Motor neuron (in vitro differentiated cells): Measurements from ENCODE around the gene ZNF438. TPM values are rescaled to one million over a fixed set of nuclear protein-coding genes. Genes with fewer than 3 reads are reported as not detected.
"Not testable (repeated sequence)": the region's sequence is repeated elsewhere in the genome, so short reads cannot be mapped to it uniquely, and the experiment has no call there.

Experiments
- ATAC-seq, 8 experiments: fragments of 200-7000 bp; cut with Tn5 transposase; replicated peaks in 6 of 8; 2 replicates each; pipeline ENCODE4 v1.8.0; 2021; ENCODE audit warnings: mild to moderate bottlenecking in 8 of 8, moderate library complexity in 8 of 8
- H3K27ac ChIP-seq, 2 donors: fragments of 250-450 bp; sonication (Bioruptor Pico); 2 replicates each; pipeline ENCODE4 v1.9.0; 2021; ENCODE audit warnings: antibody characterized with exemption in 2 of 2, mild to moderate bottlenecking in 2 of 2, moderate library complexity in 1 of 2
- H3K4me1 ChIP-seq, 2 donors: fragments of 250-450 bp; sonication (Bioruptor Pico); replicated peaks in 1 of 2; 2 replicates each; pipeline ENCODE4 v1.6.1; 2021; ENCODE audit warnings: antibody characterized with exemption in 2 of 2, mild to moderate bottlenecking in 2 of 2, moderate library complexity in 1 of 2
- H3K4me3 ChIP-seq, 5 donors: fragments of 250-450 bp; sonication (Bioruptor Pico); 2 replicates each; pipeline ENCODE4 v1.9.0; 2021; ENCODE audit warnings: antibody characterized with exemption in 5 of 5, mild to moderate bottlenecking in 5 of 5, moderate library complexity in 4 of 5
- WGBS, 10 experiments: fragments of 450-650 bp; shearing (Covaris generic); methylation state at CpG; one replicate each; pipeline ENCODE4 v1.0.0; 2022; 5-methylcytosine and 5-hydroxymethylcytosine counted together
- in situ Hi-C, 9 experiments: fragments of 400-800 bp; cut with MboI; loops; one replicate each; pipeline ENCODE4 v1.15.0; 2021; ENCODE audit warnings: low sequenced_read_pairs in 9 of 9, low pct_unique_long_range_greater_than_20kb in 2 of 9; ENCODE audit not compliant: unreplicated experiment in 9 of 9
- total RNA-seq, 8 experiments: library from RNA; unstranded; fragments of 300-600 nt; gene quantifications; 2 replicates each; pipeline versions ENCODE4 v1.2.3 to v1.2.4, GENCODE V29; 2022

Gene ZNF438
- total RNA-seq, 8 experiments from 2014 or later, result 2.1 to 5.3 (median 3.8) TPM

DNA sequence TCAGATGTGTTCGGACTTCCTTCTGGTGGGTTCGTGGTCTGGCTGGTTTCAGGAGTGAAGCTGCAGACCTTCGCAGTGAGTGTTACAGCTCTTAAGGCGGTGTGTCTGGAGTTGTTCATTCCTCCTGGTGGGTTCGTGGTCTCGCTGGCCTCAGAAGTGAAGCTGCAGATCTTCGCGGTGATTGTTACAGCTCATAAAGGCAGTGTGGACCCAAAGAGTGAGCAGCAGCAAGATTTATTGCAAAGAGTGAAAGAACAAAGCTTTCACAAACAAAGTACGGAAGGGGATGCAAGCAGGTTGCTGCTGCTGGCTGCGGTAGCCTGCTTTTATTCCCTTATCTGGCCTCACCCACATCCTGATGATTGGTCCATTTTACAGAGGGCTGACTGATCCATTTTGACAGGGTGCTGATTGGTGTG is 102.3 kb downstream of the ZNF438 start:
- in situ Hi-C loops, ATAC-seq, H3K27ac ChIP-seq, H3K4me1 ChIP-seq, H3K4me3 ChIP-seq: not testable (repeated sequence)
- WGBS, 10 experiments, result 83 to 100% (median 97%) methylated on average over 1 to 10 of the region's 10 CpGs; no CpG with 5 or more reads in 6 of the 10 experiments

DNA sequence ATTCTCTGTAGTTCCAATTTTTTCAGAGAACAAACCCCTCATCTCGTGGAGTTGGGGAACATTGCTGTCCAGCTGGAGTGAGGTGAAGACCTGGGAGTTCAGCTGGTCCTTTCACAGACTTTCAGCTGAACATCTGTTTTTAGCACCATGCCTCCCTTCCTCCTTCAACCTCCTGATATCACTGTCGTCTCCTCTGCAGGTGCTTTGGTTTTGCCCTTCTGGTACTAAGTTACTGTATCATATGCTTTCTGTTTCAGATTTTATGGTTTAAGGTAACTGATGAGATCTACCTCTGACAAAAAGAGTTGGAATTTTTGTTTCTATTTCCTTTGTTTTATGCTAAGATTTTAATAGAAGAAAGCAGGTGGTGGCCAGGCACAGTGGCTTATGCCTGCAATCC is 102.9 kb downstream of the ZNF438 start:
- WGBS, 10 experiments, result 50 to 100% (median 88%) methylated on average over 1 to 2 of the region's 2 CpGs; no CpG with 5 or more reads in 3 of the 10 experiments
- Histone ChIP-seq H3K27ac (no peak overlapping the region), H3K4me1 (no peaks in the 10 kb centered on the region), H3K4me3 (no peak overlapping the region)
- ATAC-seq, result no peak
- in situ Hi-C loops, result no loop called here

DNA sequence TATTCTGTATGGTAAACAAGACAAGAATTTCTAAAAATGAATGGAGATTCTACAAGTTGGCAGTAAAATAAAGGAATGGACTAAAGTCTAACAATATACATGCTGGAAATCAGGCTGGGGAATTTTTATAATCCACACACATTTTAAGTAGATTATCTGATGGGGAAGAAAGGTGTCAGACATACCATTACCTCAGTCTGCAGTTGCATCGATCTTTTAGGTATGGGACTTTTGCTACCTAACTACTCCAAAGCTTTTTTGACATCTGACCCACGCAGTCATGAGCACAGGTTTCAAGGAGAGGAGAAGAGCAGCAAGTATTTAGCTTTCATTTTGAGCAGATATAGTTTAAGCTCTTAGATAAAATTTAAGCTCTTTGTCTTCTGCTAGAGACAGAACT is 113.0 kb downstream of the ZNF438 start:
- H3K4me1 ChIP-seq, result peaks cover 0 to 4% of the 10 kb centered on the region in 2 donors
- in situ Hi-C loops, result no loop called here
- 83 to 100% (median 96%) methylated on average over 1 to 2 of the region's 2 CpGs; no CpG with 5 or more reads in 3 of the 10 experiments for WGBS, 10 experiments

DNA sequence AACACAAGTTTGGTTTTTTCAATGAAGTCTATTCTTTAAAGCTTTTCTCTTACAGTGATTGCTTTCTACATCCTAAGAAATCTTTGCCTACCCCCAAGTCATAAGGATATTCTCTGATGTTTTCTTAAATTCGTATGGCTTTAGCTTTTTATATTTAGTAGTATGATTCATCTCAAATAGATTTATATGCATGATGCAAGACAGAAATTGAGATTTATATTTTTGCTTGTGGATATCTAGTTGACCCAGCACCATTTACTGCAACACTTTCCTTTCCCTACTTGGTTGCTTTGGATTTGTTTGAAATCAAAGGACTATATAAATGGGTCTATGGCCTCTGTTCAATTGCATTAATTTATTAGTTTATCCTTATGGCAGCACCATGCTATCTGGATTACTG is 113.9 kb downstream of the ZNF438 start:
- 0 to 100% (median 36%) methylated on average over 1 of the region's 1 CpG; no CpG with 5 or more reads in 1 of the 10 experiments for WGBS, 10 experiments
- peak in 3 of 8 experiments; percentile 21 to 51 (median 22) for ATAC-seq
- no peak overlapping the region for H3K27ac ChIP-seq
- peaks cover 0 to 4% of the 10 kb centered on the region in 2 donors for H3K4me1 ChIP-seq
- in situ Hi-C loops, result no loop called here
- no peak overlapping the region for H3K4me3 ChIP-seq

More for the DNA sequence above, 113.0 kb downstream of the ZNF438 start:
- H3K4me3 ChIP-seq, result no peak overlapping the region
- H3K27ac ChIP-seq, result no peak overlapping the region
- no peak for ATAC-seq

DNA sequence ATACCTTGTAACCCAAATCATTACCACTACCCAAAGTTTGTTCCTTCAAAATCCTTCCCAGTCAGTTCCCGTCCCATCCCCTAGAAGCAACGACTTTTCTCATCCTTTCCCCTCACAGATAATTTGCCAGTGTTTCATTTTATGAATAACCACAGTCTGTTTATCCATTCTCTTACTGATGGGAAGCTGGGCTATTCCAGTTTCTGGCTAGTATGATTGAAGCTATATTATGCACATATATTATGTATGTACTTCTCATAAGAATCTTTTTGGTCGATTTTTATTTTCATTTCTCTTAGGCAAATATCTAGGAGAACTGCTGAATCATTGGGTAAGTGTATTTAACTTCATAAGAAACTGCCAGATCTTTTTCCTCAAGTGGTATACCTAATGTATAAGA is 114.6 kb downstream of the ZNF438 start:
- Histone ChIP-seq H3K27ac (no peak overlapping the region), H3K4me1 (peaks cover 0 to 4% of the 10 kb centered on the region in 2 donors), H3K4me3 (no peak overlapping the region)
- in situ Hi-C loops, result no loop called here
- peak in 4 of 8 experiments; percentile 42 to 94 (median 66) for ATAC-seq
- WGBS, 10 experiments, result 0 to 90% (median 80%) methylated on average over 1 to 3 of the region's 3 CpGs

DNA sequence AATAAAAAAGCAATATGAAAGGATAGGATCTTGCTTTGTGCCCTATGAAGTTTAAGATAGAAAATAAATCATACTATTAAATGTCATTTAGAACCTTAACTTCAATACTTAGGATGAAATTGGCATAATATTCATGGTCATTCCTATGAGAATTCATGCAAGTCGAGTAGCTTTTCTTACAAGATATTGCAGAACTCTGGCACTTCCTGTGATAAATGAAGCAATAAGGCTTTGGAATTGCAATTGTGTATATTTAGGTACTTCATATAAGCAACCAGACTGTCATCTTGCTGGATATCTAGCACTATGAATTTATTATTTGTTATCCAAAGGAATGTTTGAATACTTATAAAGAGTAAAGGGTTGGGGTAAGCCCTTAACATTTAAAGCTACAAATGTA is 116.5 kb downstream of the ZNF438 start:
- in situ Hi-C loops, result no loop called here
- peak in 1 of 8 experiments; percentile 37 for ATAC-seq

DNA sequence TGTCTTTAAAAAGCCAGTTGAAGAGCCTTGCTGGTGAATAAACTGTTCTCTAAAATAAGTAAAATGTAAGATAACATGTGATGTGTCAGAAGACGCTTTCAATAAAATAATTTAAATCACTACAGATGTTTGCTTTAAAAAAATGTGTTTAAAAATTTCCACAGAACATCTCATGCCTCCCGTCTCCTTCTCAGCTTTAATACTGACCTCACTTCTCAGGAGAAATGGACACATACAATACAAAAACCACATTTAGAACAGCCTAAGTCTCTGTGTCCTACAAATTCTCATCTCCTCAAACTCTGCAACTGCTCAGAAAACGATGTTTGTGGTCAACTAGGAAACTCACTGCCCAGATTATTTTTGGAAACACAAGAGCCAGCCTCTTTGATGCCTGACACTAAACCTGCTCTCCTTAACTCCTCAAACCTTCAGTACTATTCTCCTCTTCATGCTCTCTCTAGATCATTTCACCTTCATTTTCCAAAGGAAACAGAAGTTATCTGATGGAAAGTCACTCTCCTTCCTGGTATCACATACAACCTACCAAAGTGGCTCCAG is 120.3 kb downstream of the ZNF438 start:
- 0 to 100% (median 93%) methylated on average over 1 to 3 of the region's 3 CpGs; no CpG with 5 or more reads in 1 of the 10 experiments for WGBS, 10 experiments
- Histone ChIP-seq H3K4me3 (no peak overlapping the region), H3K27ac (no peak overlapping the region), H3K4me1 (no peaks in the 10 kb centered on the region)
- ATAC-seq, result no peak
- in situ Hi-C loops, result no loop called here

More for the DNA sequence above, 116.5 kb downstream of the ZNF438 start:
- Histone ChIP-seq H3K4me1 (peaks cover 0 to 4% of the 10 kb centered on the region in 2 donors), H3K27ac (no peak overlapping the region), H3K4me3 (no peak overlapping the region)
- WGBS, 10 experiments, result 0 to 80% (median 47%) methylated on average over 1 of the region's 1 CpG; no CpG with 5 or more reads in 2 of the 10 experiments

DNA sequence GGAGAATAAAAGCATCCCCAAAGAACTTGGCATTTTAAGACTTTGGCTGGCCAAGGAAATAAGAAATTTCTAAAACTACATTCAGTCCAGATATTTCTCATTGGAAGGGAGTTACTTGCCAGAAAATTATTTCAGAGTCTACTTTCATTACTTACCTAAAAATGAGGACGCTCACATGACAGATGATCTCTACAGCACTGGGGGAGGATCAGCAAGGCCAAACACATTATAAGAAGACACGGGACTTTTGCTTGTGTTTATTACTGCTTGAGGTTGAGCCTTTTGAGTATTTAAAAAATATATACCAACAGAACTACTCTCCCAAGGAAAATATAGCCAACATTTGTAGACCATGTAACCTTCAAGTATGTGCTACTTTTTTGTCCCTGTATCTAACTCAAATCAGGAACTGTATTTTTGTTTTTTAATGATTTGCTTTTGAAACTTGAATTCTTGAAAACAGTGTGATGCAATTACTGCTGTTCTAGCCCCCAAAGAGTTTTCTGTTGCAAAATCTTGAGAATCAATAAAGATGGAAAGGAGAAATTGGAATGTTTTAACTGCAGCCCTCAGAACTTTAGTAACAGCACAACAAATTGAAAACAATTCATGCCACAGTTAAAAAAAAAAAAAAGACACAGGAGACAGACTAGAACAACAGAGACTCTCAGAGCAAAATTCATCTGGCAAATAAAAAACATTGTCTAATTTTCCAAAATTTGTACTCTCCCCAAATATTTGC is 128.1 kb downstream of the ZNF438 start:
- no peak overlapping the region for H3K4me3 ChIP-seq
- H3K27ac ChIP-seq, result no peak overlapping the region
- H3K4me1 ChIP-seq, result no peaks in the 10 kb centered on the region
- in situ Hi-C loops, result no loop called here
- 23 to 100% (median 89%) methylated on average over 1 to 2 of the region's 2 CpGs; no CpG with 5 or more reads in 4 of the 10 experiments for WGBS, 10 experiments
- no peak for ATAC-seq

DNA sequence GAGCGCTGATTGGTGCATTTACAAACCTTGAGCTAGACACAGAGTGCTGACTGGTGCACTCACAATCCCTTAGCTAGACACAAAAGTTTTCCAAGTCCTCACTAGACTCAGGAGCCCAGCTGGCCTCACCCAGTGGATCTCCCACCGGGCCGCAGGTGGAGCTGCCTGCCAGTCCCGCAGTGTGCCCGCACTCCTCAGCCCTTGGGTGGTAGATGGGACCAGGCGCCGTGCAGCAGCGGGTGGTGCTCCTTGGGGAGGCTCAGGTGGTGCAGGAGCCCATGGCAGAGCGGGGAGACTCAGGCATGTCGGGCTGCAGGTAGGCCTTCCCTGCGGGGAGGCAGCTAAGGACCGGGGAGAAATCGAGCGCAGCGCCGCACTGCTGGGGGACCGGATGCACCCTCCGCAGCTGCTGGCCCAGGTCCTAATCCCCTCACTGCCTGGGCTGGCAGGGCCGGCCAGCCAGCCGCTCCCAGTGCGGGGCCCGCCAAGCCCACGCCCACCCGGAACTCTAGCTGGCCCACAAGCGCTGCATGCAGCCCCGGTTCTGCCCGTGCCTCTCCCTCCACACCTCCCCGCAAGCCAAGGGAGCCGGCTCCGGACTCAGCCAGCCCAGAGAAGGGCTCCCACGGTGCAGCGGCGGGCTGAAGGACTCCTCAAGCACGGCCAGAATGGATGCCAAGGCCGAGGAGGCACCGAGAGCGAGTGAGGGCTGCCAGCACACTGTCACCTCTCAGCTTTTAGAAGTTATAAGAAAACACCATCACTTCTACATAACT is 128.9 kb downstream of the ZNF438 start:
- Histone ChIP-seq H3K4me1 (no peaks in the 10 kb centered on the region), H3K4me3 (no peak overlapping the region), H3K27ac (no peak overlapping the region)
- in situ Hi-C loops, result no loop called here
- 83 to 100% (median 95%) methylated on average over 1 to 4 of the region's 37 CpGs; no CpG with 5 or more reads in 7 of the 10 experiments for WGBS, 10 experiments
- ATAC-seq, result no peak

DNA sequence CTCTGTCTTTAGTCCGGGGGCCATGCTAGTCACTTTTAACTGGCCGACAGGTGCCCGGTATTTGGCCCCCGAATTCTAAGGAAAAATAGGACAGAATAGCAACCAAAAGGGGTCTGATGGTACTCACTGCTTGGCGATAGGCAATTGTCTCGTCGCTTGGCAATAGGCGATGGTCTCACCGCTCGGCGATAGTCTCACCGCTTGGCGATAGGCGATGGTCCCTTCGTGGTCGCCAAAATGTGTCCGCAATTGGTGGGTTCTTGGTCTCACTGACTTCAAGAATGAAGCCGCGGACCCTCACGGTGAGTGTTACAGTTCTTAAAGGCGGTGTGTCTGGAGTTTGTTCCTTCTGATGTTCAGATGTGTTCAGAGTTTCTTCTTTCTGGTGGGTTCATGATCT is 130.2 kb downstream of the ZNF438 start:
- WGBS, 10 experiments, result 80 to 100% (median 97%) methylated on average over 1 to 8 of the region's 21 CpGs; no CpG with 5 or more reads in 5 of the 10 experiments
- H3K4me1 ChIP-seq, H3K4me3 ChIP-seq, ATAC-seq, in situ Hi-C loops, H3K27ac ChIP-seq: not testable (repeated sequence)

DNA sequence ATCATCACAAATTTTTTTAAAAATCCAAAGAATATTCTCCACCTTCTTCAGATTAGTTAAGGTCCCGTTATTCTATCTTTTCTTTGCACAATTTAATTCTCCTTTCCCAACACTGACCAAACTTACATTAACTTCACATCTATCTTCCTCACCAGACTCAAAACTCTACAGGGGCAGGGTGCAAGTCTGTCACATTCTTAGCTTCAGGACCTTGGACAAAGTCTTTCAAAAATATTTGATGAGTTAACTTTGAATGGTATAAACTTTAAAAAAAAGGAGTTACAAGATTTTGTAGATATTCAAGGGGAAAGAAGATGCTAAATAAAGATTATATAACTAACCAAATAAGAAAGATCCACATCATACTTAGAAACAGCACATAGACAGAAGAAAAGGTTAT is 132.7 kb downstream of the ZNF438 start:
- 86 to 100% (median 100%) methylated on average over 1 of the region's 1 CpG; no CpG with 5 or more reads in 1 of the 10 experiments for WGBS, 10 experiments
- in situ Hi-C loops, result no loop called here

DNA sequence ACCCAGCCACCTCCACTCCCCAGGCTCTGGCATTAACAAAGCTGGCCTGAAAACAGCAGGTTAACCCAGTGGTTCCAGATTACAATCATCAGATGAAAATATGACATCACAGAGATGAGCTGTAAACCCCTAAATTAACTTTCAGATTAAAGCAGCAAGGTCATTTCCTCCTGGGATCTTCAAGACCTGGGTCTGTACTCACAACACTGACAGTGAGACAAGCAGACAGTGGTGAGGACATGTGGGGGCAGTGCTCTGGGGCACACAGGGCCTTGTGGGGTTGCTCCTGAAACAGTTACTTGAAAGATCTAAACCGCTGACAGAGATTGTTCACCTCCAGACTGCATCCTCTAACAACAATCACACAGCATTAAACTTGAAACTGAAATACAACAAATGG is 134.1 kb downstream of the ZNF438 start:
- H3K4me3 ChIP-seq, result no peak overlapping the region
- no peak for ATAC-seq
- no peaks in the 10 kb centered on the region for H3K4me1 ChIP-seq
- in situ Hi-C loops, result no loop called here
- H3K27ac ChIP-seq, result no peak overlapping the region
- WGBS, 10 experiments, result 88 to 100% (median 100%) methylated on average over 1 of the region's 1 CpG; no CpG with 5 or more reads in 4 of the 10 experiments

More for the DNA sequence above, 132.7 kb downstream of the ZNF438 start:
- H3K4me1 ChIP-seq, result no peaks in the 10 kb centered on the region
- no peak overlapping the region for H3K4me3 ChIP-seq
- ATAC-seq, result no peak
- no peak overlapping the region for H3K27ac ChIP-seq

DNA sequence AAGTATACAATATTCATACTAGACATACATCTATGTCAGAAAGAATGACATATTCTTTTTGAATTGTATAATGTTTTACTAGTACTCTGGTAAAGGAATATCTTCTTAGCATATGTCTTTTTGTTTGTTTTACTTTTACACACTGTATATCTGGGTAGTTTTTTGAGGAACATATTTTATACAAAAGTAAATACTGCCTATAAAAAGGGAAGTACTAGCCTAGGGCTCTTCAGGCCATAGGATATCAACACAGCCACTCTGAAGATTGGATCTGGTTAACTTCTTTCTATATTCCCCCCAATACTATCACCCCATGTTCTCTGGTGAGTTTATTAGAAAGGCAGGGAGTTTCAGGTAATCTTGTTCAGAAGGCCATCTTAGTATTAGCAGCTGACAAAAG is 134.6 kb downstream of the ZNF438 start:
- in situ Hi-C loops, result no loop called here
- Histone ChIP-seq H3K27ac (no peak overlapping the region), H3K4me1 (no peaks in the 10 kb centered on the region), H3K4me3 (no peak overlapping the region)
- ATAC-seq, result no peak
